Breast epithelium (tissue), 3 donors: ENCODE results near the gene RGPD6.
"Not testable (repeated sequence)": the region's sequence is repeated elsewhere in the genome, so short reads cannot be mapped to it uniquely, and the experiment has no call there.

ENCODE experiments used
- CTCF ChIP-seq, 3 donors: fragments of 450-650 bp; IDR thresholded peaks; one replicate each; pipeline ENCODE4 v1.5.1; 2016 to 2017; ENCODE audit warnings: antibody characterized with exemption in 3 of 3, mild to moderate bottlenecking in 3 of 3, moderate library complexity in 3 of 3
- POLR2A ChIP-seq: fragments of 450-650 bp; IDR thresholded peaks from one replicate; pipeline ENCODE4 v1.6.1; 2016; ENCODE audit warnings: antibody characterized with exemption, mild to moderate bottlenecking, moderate library complexity
- POLR2AphosphoS5 ChIP-seq, 3 donors: sonication (generic); formaldehyde crosslinking; IDR thresholded peaks; one replicate each; pipeline ENCODE4 v1.6.1; 2017; ENCODE audit warnings: antibody characterized with exemption in 3 of 3

- not testable (repeated sequence) for TF ChIP-seq CTCF (IDR thresholded peaks at IDR 0.05); POLR2AphosphoS5 (IDR thresholded peaks at IDR 0.05); POLR2A
These were observed 36.9 kb upstream of the RGPD6 start for GRCh38 chr2:110613927-110614326.
